Measurements from ENCODE around the gene CEL.

Gene CEL

DNA sequence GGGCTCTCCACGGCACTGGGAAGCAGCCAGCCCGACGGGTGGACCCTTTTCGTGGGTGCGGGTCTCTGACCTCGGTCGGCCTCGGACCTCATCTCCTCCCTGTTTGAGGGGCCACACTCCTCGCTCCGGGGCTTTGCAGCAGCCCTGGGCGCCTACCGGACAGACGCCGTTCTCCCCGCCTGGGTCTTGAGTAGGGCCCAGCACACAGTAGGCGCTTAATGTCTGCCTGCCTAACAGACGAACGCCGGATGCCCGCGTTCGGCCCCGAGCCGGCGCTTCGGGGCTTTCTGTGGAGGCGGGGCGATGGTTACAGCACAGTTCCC is 31.8 kb upstream of the CEL start:
- no peak overlapping the region for H2AK5ac ChIP-seq (ENCODE audit: low read length)
- no peaks in the 10 kb centered on the region for H3K36me3 ChIP-seq (ENCODE audit: control insufficient read depth, insufficient read depth, low read length)
- H3K23ac ChIP-seq (ENCODE audit: low read length) = no peak overlapping the region
- no peak overlapping the region for H2BK15ac ChIP-seq (replicated peaks; ENCODE audit: low read depth)
- H2BK120ac ChIP-seq (ENCODE audit: low read depth, low read length) = no peak overlapping the region
- no peak overlapping the region for H4K5ac ChIP-seq (ENCODE audit: low read length)
- no peaks in the 10 kb centered on the region for H3K4me1 ChIP-seq (ENCODE audit: control insufficient read depth, low read depth, low read length)
- peak overlapping the region; percentile 29 for H3K4me3 ChIP-seq (ENCODE audit: low read length)
- peak overlapping the region; percentile 68 for H3K9ac ChIP-seq (ENCODE audit: low read length)
- DNase-seq = no peak
- peaks cover 37% of the 10 kb centered on the region for H3K79me2 ChIP-seq (ENCODE audit: control insufficient read depth, insufficient read depth, low read length)
- no peak overlapping the region for H2BK5ac ChIP-seq (ENCODE audit: low read length)
- H3K4ac ChIP-seq (ENCODE audit: low read depth, low read length) = no peak overlapping the region
- peak overlapping the region; percentile 96 for H3K18ac ChIP-seq (ENCODE audit: low read length)
- peaks cover 21% of the 10 kb centered on the region for H3K79me1 ChIP-seq (ENCODE audit: low read length)
- H4K8ac ChIP-seq (ENCODE audit: low read depth, low read length) = peak overlapping the region; percentile 95
- H3K27ac ChIP-seq (ENCODE audit: low read depth, low read length) = peak overlapping the region; percentile 76
- peak overlapping the region; percentile 87 for H3K56ac ChIP-seq (ENCODE audit: low read length)
- no CpG with 5 or more reads among the region's 28 CpGs for WGBS (ENCODE audit: extremely low coverage, insufficient coverage, low lambda C conversion rate)
- H3K27me3 ChIP-seq (ENCODE audit: insufficient read depth, low read length, poor library complexity) = no peaks in the 10 kb centered on the region
- peak overlapping the region; percentile 23 for H3K4me2 ChIP-seq (ENCODE audit: low read length)

DNA sequence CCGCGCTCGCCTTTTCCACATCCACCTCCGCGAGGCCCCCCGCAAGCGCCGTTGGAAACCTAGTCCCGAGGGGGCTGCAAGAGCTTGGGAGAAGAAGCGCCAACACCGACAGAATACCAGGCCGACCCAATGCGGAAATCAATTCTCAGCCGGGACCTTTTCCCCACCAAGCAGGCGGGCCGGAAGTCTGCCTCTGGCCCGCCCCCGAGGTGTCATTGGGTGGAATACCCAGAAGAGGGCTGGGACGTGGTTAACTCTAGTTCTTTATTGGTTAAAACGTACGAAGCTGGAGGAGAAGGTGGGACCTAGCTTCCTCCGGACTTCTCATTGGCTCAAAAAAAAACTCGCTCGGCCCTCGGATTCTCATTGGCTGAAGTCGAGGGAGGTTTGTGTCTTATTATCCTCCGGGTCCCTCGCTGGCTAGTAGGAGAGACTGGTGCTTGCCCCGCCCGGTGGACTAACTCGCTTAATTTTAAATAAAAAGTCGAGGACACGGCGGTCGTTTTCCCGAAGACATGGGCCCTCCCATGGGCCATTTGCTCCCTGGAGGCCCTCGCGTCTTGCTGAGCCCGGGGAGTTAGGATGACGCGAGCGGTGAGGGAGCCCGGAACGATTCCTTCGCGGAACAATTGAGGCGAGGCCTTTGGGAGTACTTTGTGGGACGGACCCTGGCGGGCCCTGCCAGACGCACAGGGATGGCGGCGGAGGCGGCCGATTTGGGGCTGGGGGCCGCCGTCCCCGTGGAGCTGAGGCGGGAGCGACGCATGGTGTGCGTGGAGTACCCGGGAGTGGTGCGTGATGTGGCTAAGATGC is 31.3 kb upstream of the CEL start, which contains the start of gene GTF3C5:
TSS of gene GTF3C5 (plus strand) at position 681 of the 813 bp plus-strand sequence. CDS start at position 696, 15 bp downstream.
- H3K18ac ChIP-seq (ENCODE audit: low read length) = peak within 1 kb of the TSS; percentile 99
- H3K27ac ChIP-seq (ENCODE audit: low read depth, low read length) = peak within 1 kb of the TSS; percentile 86
- peaks cover 23% of the 10 kb centered on the region for H3K79me1 ChIP-seq (ENCODE audit: low read length)
- no peak within 1 kb of the TSS for H2AK5ac ChIP-seq (ENCODE audit: low read length)
- no peak within 1 kb of the TSS for H2BK120ac ChIP-seq (ENCODE audit: low read depth, low read length)
- peak within 1 kb of the TSS; percentile 92 for H3K4me3 ChIP-seq (ENCODE audit: low read length)
- no peaks in the 10 kb centered on the region for H3K4me1 ChIP-seq (ENCODE audit: control insufficient read depth, low read depth, low read length)
- H2BK5ac ChIP-seq (ENCODE audit: low read length) = peak within 1 kb of the TSS; percentile 84
- H3K79me2 ChIP-seq (ENCODE audit: control insufficient read depth, insufficient read depth, low read length) = peaks cover 42% of the 10 kb centered on the region
- H3K4ac ChIP-seq (ENCODE audit: low read depth, low read length) = peak within 1 kb of the TSS; percentile 84
- DNase-seq = peak; percentile 100
- no peaks in the 10 kb centered on the region for H3K36me3 ChIP-seq (ENCODE audit: control insufficient read depth, insufficient read depth, low read length)
- WGBS (ENCODE audit: extremely low coverage, insufficient coverage, low lambda C conversion rate) = no CpG with 5 or more reads among the region's 63 CpGs
- H4K5ac ChIP-seq (ENCODE audit: low read length) = no peak within 1 kb of the TSS
- H4K8ac ChIP-seq (ENCODE audit: low read depth, low read length) = peak within 1 kb of the TSS; percentile 95
- peak within 1 kb of the TSS; percentile 98 for H3K56ac ChIP-seq (ENCODE audit: low read length)
- no peak within 1 kb of the TSS for H2BK15ac ChIP-seq (replicated peaks; ENCODE audit: low read depth)
- H3K23ac ChIP-seq (ENCODE audit: low read length) = no peak within 1 kb of the TSS
- H3K4me2 ChIP-seq (ENCODE audit: low read length) = peak within 1 kb of the TSS; percentile 33
- peak within 1 kb of the TSS; percentile 82 for H3K9ac ChIP-seq (ENCODE audit: low read length)
- H3K27me3 ChIP-seq (ENCODE audit: insufficient read depth, low read length, poor library complexity) = no peaks in the 10 kb centered on the region

DNA sequence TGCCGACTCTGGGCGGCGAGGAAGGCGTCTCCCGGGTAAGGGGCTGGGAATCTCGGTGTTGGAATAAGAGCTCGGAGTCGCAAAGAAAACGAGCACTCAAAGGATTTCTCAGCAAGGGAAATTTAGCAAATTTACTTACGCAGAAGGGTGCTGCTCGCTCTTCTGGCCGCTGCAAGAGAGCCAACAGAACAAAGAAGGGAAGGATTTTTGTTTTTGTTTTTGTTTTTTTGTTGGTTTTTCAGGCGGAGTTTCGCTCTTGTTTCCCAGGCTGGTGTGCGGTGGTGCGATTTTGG is 30.7 kb upstream of the CEL start:
- DNase-seq = no peak
- H3K79me2 ChIP-seq (ENCODE audit: control insufficient read depth, insufficient read depth, low read length) = peaks cover 45% of the 10 kb centered on the region
- no peak overlapping the region for H4K5ac ChIP-seq (ENCODE audit: low read length)
- no peak overlapping the region for H3K4ac ChIP-seq (ENCODE audit: low read depth, low read length)
- no peak overlapping the region for H3K23ac ChIP-seq (ENCODE audit: low read length)
- H2BK5ac ChIP-seq (ENCODE audit: low read length) = no peak overlapping the region
- no peaks in the 10 kb centered on the region for H3K27me3 ChIP-seq (ENCODE audit: insufficient read depth, low read length, poor library complexity)
- H3K36me3 ChIP-seq (ENCODE audit: control insufficient read depth, insufficient read depth, low read length) = no peaks in the 10 kb centered on the region
- peaks cover 25% of the 10 kb centered on the region for H3K79me1 ChIP-seq (ENCODE audit: low read length)
- H3K4me2 ChIP-seq (ENCODE audit: low read length) = peak overlapping the region; percentile 28
- no peak overlapping the region for H3K27ac ChIP-seq (ENCODE audit: low read depth, low read length)
- no peak overlapping the region for H2BK120ac ChIP-seq (ENCODE audit: low read depth, low read length)
- H3K56ac ChIP-seq (ENCODE audit: low read length) = peak overlapping the region; percentile 98
- H3K4me1 ChIP-seq (ENCODE audit: control insufficient read depth, low read depth, low read length) = no peaks in the 10 kb centered on the region
- H3K9ac ChIP-seq (ENCODE audit: low read length) = peak overlapping the region; percentile 82
- H2BK15ac ChIP-seq (replicated peaks; ENCODE audit: low read depth) = no peak overlapping the region
- no peak overlapping the region for H2AK5ac ChIP-seq (ENCODE audit: low read length)
- peak overlapping the region; percentile 82 for H3K18ac ChIP-seq (ENCODE audit: low read length)
- H3K4me3 ChIP-seq (ENCODE audit: low read length) = peak overlapping the region; percentile 92
- peak overlapping the region; percentile 7 for H4K8ac ChIP-seq (ENCODE audit: low read depth, low read length)
- WGBS (ENCODE audit: extremely low coverage, insufficient coverage, low lambda C conversion rate) = no CpG with 5 or more reads among the region's 16 CpGs

DNA sequence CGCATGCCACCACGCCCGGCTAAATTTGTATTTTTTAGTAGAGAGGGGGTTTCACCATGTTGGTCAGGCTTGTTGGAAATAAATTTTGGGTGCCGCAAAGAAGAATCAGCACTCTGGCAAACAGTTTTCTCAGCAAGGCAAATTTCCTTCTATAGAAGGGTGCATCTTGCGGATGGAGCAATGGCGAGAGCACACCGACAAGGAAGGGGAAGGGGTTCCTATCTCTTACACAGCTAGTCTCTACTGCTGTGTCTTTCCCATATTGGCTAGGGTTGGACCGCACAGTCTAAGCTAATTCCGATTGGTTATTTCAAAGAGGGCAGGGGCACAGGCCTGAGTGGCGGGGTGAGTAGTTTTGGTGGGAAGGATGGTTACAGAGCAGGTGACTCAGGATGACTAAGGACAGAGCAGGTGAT is 30.3 kb upstream of the CEL start:
- Histone ChIP-seq H3K9ac (ENCODE audit: low read length) (peak overlapping the region; percentile 82), H3K23ac (ENCODE audit: low read length) (no peak overlapping the region), H3K4me3 (ENCODE audit: low read length) (peak overlapping the region; percentile 92), H3K4me2 (ENCODE audit: low read length) (peak overlapping the region; percentile 28), H3K36me3 (ENCODE audit: control insufficient read depth, insufficient read depth, low read length) (no peaks in the 10 kb centered on the region), H2AK5ac (ENCODE audit: low read length) (no peak overlapping the region), H3K56ac (ENCODE audit: low read length) (peak overlapping the region; percentile 98), H4K5ac (ENCODE audit: low read length) (no peak overlapping the region), H3K18ac (ENCODE audit: low read length) (no peak overlapping the region), H3K4ac (ENCODE audit: low read depth, low read length) (no peak overlapping the region), H3K27ac (ENCODE audit: low read depth, low read length) (no peak overlapping the region), H3K27me3 (ENCODE audit: insufficient read depth, low read length, poor library complexity) (no peaks in the 10 kb centered on the region), H3K79me2 (ENCODE audit: control insufficient read depth, insufficient read depth, low read length) (peaks cover 45% of the 10 kb centered on the region), H2BK15ac (replicated peaks; ENCODE audit: low read depth) (no peak overlapping the region), H4K8ac (ENCODE audit: low read depth, low read length) (no peak overlapping the region), H3K4me1 (ENCODE audit: control insufficient read depth, low read depth, low read length) (no peaks in the 10 kb centered on the region), H2BK5ac (ENCODE audit: low read length) (no peak overlapping the region), H3K79me1 (ENCODE audit: low read length) (peaks cover 26% of the 10 kb centered on the region), H2BK120ac (ENCODE audit: low read depth, low read length) (no peak overlapping the region)
- peak; percentile 25 for DNase-seq
- no CpG with 5 or more reads among the region's 10 CpGs for WGBS (ENCODE audit: extremely low coverage, insufficient coverage, low lambda C conversion rate)

DNA sequence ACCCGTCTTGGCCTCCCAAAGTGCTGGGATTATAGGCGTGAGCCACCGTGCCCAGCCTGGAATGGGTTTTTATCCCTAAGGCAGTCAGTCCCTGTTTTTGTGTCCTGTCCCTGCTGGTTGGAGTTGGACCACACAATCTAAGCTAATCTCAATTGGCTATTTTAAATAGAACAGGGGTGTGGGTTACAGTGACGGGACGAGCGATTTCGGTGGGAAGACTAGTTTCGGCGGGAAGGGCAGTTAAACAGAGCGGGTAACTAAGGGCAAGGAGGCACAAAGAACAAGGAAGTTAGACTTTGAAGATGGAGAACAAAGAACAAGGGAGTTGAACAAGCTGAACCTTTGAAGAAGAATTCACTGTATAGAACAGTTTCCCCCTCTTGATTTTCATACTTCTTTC is 29.6 kb upstream of the CEL start:
- Histone ChIP-seq H3K27ac (ENCODE audit: low read depth, low read length) (no peak overlapping the region), H2BK120ac (ENCODE audit: low read depth, low read length) (no peak overlapping the region), H4K8ac (ENCODE audit: low read depth, low read length) (no peak overlapping the region), H3K4me3 (ENCODE audit: low read length) (no peak overlapping the region), H3K4me1 (ENCODE audit: control insufficient read depth, low read depth, low read length) (no peaks in the 10 kb centered on the region), H3K9ac (ENCODE audit: low read length) (no peak overlapping the region), H2BK5ac (ENCODE audit: low read length) (no peak overlapping the region), H3K79me2 (ENCODE audit: control insufficient read depth, insufficient read depth, low read length) (peaks cover 52% of the 10 kb centered on the region), H3K23ac (ENCODE audit: low read length) (no peak overlapping the region), H4K5ac (ENCODE audit: low read length) (no peak overlapping the region), H3K4me2 (ENCODE audit: low read length) (no peak overlapping the region), H2BK15ac (replicated peaks; ENCODE audit: low read depth) (no peak overlapping the region), H3K36me3 (ENCODE audit: control insufficient read depth, insufficient read depth, low read length) (no peaks in the 10 kb centered on the region), H3K18ac (ENCODE audit: low read length) (no peak overlapping the region), H3K27me3 (ENCODE audit: insufficient read depth, low read length, poor library complexity) (no peaks in the 10 kb centered on the region), H3K4ac (ENCODE audit: low read depth, low read length) (no peak overlapping the region), H3K56ac (ENCODE audit: low read length) (no peak overlapping the region), H2AK5ac (ENCODE audit: low read length) (no peak overlapping the region), H3K79me1 (ENCODE audit: low read length) (peaks cover 32% of the 10 kb centered on the region)
- no CpG with 5 or more reads among the region's 10 CpGs for WGBS (ENCODE audit: extremely low coverage, insufficient coverage, low lambda C conversion rate)
- DNase-seq = no peak

DNA sequence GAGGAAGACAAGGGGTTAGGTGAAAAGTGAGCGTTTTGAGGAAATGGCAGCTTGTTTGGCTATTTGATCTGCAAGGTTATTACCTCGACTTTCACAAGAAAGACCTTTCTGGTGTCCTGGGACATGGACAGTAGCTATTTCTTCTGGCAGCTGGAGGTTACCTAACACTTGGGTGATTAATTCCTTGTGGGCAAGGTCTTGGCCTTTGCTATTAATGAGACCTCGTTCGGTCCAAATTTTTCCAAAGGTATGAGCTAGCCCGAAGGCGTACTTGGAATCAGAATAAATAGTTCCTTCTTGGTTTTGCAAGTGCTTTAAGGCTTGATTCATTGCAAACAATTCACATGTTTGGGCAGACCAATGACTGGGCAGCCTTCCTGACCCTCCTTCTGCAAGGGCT is 26.1 kb upstream of the CEL start:
- Histone ChIP-seq H2BK15ac (replicated peaks; ENCODE audit: low read depth) (no peak overlapping the region), H3K4me1 (ENCODE audit: control insufficient read depth, low read depth, low read length) (no peaks in the 10 kb centered on the region), H3K9ac (ENCODE audit: low read length) (no peak overlapping the region), H4K8ac (ENCODE audit: low read depth, low read length) (no peak overlapping the region), H3K79me1 (ENCODE audit: low read length) (peaks cover 41% of the 10 kb centered on the region), H4K5ac (ENCODE audit: low read length) (no peak overlapping the region), H2AK5ac (ENCODE audit: low read length) (no peak overlapping the region), H3K36me3 (ENCODE audit: control insufficient read depth, insufficient read depth, low read length) (no peaks in the 10 kb centered on the region), H3K79me2 (ENCODE audit: control insufficient read depth, insufficient read depth, low read length) (peaks cover 60% of the 10 kb centered on the region), H2BK120ac (ENCODE audit: low read depth, low read length) (no peak overlapping the region), H3K27me3 (ENCODE audit: insufficient read depth, low read length, poor library complexity) (no peaks in the 10 kb centered on the region), H3K4me2 (ENCODE audit: low read length) (no peak overlapping the region), H3K4ac (ENCODE audit: low read depth, low read length) (no peak overlapping the region), H3K4me3 (ENCODE audit: low read length) (no peak overlapping the region), H3K56ac (ENCODE audit: low read length) (no peak overlapping the region), H2BK5ac (ENCODE audit: low read length) (no peak overlapping the region), H3K23ac (ENCODE audit: low read length) (no peak overlapping the region), H3K18ac (ENCODE audit: low read length) (no peak overlapping the region), H3K27ac (ENCODE audit: low read depth, low read length) (no peak overlapping the region)
- WGBS (ENCODE audit: extremely low coverage, insufficient coverage, low lambda C conversion rate) = no CpG with 5 or more reads among the region's 6 CpGs
- no peak for DNase-seq
